ENCODE data around the gene MYO9A. TPM values are rescaled to one million over a fixed set of nuclear protein-coding genes. Genes with fewer than 3 reads are reported as not detected.

Gene MYO9A
- total RNA-seq, 1 experiment from 2014 or later = 34.0 TPM

DNA sequence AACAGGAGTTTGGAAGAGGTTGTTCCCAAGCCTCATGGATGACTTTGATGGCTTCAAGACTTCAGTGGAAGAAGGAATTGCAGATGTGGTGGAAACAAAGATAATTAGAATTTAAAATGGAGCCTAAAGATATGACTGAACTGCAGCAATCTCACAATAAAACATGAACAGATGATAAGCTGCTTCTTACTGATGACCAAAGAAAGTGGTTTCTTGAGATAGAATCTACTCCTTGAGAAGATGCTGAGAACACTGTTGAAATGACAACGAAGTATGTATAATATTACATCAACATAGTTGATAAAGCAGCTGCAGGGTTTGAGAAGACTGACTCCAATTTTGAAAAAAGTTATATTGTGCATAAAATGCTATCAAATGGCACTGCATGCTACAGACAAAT is 21.2 kb downstream of the MYO9A start:
- H3K4me2 ChIP-seq = no peak overlapping the region
- H3K9me3 ChIP-seq (ENCODE audit: insufficient read depth, low read depth) = no peaks in the 10 kb centered on the region
- no peaks in the 10 kb centered on the region for H3K9me2 ChIP-seq (ENCODE audit: insufficient read depth)
- ChIA-PET POLR2A (ENCODE audit: unreplicated experiment) (no interaction called here), CTCF (no interaction called here)
- no peaks in the 10 kb centered on the region for H3K79me2 ChIP-seq (ENCODE audit: low read depth)
- intact Hi-C loops (cut with micrococcal nuclease; ENCODE audit: unreplicated experiment) = no loop called here
- H3F3A ChIP-seq (ENCODE audit: insufficient read depth, low read depth) = no peaks in the 10 kb centered on the region
- no peaks in the 10 kb centered on the region for H4K20me1 ChIP-seq (ENCODE audit: insufficient read depth)
- H3K27me3 ChIP-seq (ENCODE audit: insufficient read depth, low read depth) = no peaks in the 10 kb centered on the region
- no peak for DNase-seq
- no TSS peak for BruUV-seq (replicated peaks)
- no peak overlapping the region for H3K4me3 ChIP-seq
- no peak overlapping the region for H2AFZ ChIP-seq
- H3K36me3 ChIP-seq (ENCODE audit: low read depth) = no peaks in the 10 kb centered on the region
- no peak overlapping the region for H3K27ac ChIP-seq
- TF ChIP-seq EZH2 (IDR thresholded peaks at IDR 0.05; ENCODE audit: low read depth) = no peak
- TF ChIP-seq, protein P1, sequence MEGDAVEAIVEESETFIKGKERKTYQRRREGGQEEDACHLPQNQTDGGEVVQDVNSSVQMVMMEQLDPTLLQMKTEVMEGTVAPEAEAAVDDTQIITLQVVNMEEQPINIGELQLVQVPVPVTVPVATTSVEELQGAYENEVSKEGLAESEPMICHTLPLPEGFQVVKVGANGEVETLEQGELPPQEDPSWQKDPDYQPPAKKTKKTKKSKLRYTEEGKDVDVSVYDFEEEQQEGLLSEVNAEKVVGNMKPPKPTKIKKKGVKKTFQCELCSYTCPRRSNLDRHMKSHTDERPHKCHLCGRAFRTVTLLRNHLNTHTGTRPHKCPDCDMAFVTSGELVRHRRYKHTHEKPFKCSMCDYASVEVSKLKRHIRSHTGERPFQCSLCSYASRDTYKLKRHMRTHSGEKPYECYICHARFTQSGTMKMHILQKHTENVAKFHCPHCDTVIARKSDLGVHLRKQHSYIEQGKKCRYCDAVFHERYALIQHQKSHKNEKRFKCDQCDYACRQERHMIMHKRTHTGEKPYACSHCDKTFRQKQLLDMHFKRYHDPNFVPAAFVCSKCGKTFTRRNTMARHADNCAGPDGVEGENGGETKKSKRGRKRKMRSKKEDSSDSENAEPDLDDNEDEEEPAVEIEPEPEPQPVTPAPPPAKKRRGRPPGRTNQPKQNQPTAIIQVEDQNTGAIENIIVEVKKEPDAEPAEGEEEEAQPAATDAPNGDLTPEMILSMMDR (conservative IDR thresholded peaks at IDR 0.05) = no peak
- no peaks in the 10 kb centered on the region for H3K4me1 ChIP-seq (replicated peaks; ENCODE audit: insufficient read depth)

DNA sequence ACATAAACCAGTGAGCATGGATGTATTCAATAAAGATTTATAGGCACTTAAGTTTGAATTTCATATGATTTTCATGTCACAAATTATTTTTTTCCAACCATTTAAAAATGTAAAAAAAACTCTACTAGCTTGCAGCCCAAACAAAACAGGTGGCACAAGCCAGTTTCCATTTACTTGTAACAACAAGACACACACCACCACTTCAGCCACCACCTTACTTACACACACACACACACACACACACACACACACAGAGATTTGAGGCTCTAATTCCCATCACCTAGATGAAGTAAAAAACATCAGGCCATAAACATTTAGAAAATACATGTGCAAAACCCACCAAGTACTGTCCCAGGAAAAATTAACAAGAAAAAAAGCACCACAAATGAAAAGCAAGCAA is 25.3 kb downstream of the MYO9A start:
- TF ChIP-seq EZH2 (IDR thresholded peaks at IDR 0.05; ENCODE audit: low read depth) = no peak
- TF ChIP-seq, protein P1 (conservative IDR thresholded peaks at IDR 0.05) = no peak
- no peak for DNase-seq
- H3K27ac ChIP-seq = no peak overlapping the region
- H3K9me2 ChIP-seq (ENCODE audit: insufficient read depth) = no peaks in the 10 kb centered on the region
- ChIA-PET POLR2A (ENCODE audit: unreplicated experiment) (no interaction called here), CTCF (interaction anchor here (0.7 kb wide), 1 partner anchor 1650 kb away, joined by 5 read pairs; no protein-coding TSS in a partner anchor)
- H3K9me3 ChIP-seq (ENCODE audit: insufficient read depth, low read depth) = no peaks in the 10 kb centered on the region
- no TSS peak for BruUV-seq (replicated peaks)
- no peaks in the 10 kb centered on the region for H3K4me1 ChIP-seq (replicated peaks; ENCODE audit: insufficient read depth)
- H3F3A ChIP-seq (ENCODE audit: insufficient read depth, low read depth) = no peaks in the 10 kb centered on the region
- no peak overlapping the region for H2AFZ ChIP-seq
- H3K79me2 ChIP-seq (ENCODE audit: low read depth) = no peaks in the 10 kb centered on the region
- intact Hi-C loops (cut with micrococcal nuclease; ENCODE audit: unreplicated experiment) = no loop called here
- H3K4me2 ChIP-seq = no peak overlapping the region
- no peaks in the 10 kb centered on the region for H3K36me3 ChIP-seq (ENCODE audit: low read depth)
- no peaks in the 10 kb centered on the region for H4K20me1 ChIP-seq (ENCODE audit: insufficient read depth)
- no peak overlapping the region for H3K4me3 ChIP-seq
- no peaks in the 10 kb centered on the region for H3K27me3 ChIP-seq (ENCODE audit: insufficient read depth, low read depth)

DNA sequence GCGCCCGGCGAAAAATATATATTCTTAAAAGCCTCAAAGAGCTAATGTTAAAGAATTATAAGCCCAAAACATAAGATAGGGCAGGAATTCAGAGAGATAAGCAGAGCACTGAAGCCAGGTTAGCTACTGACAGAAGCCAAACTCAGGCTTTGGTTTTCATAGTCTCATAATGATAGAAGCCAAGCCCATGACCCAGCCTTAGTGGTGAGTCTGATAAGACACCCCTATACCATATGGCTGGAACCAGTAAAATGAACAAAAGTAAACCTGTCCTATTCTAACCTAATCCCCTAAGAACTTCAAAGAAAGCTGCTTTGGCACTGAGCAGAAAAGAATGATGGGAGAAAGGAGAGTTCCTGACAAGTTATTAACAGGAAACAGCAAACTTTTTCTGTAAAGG is 25.9 kb downstream of the MYO9A start:
- BruUV-seq (replicated peaks) = no TSS peak
- TF ChIP-seq EZH2 (IDR thresholded peaks at IDR 0.05; ENCODE audit: low read depth) = no peak
- TF ChIP-seq, protein P1 (conservative IDR thresholded peaks at IDR 0.05) = no peak
- CTCF ChIA-PET = no interaction called here

More for the DNA sequence above, 25.9 kb downstream of the MYO9A start:
- no peaks in the 10 kb centered on the region for H3K9me3 ChIP-seq (ENCODE audit: insufficient read depth, low read depth)
- no peak overlapping the region for H3K4me2 ChIP-seq
- DNase-seq = no peak
- intact Hi-C loops (cut with micrococcal nuclease; ENCODE audit: unreplicated experiment) = no loop called here
- no peak overlapping the region for H3K4me3 ChIP-seq
- no peaks in the 10 kb centered on the region for H3K27me3 ChIP-seq (ENCODE audit: insufficient read depth, low read depth)
- no peaks in the 10 kb centered on the region for H3K9me2 ChIP-seq (ENCODE audit: insufficient read depth)
- no peaks in the 10 kb centered on the region for H3K36me3 ChIP-seq (ENCODE audit: low read depth)
- no peaks in the 10 kb centered on the region for H3F3A ChIP-seq (ENCODE audit: insufficient read depth, low read depth)
- H4K20me1 ChIP-seq (ENCODE audit: insufficient read depth) = no peaks in the 10 kb centered on the region
- no peaks in the 10 kb centered on the region for H3K79me2 ChIP-seq (ENCODE audit: low read depth)
- H3K4me1 ChIP-seq (replicated peaks; ENCODE audit: insufficient read depth) = no peaks in the 10 kb centered on the region
- H2AFZ ChIP-seq = no peak overlapping the region
- no peak overlapping the region for H3K27ac ChIP-seq
- POLR2A ChIA-PET (ENCODE audit: unreplicated experiment) = no interaction called here
